ENCODE results near the gene LPCAT2. TPM values are rescaled to one million over a fixed set of nuclear protein-coding genes. Genes with fewer than 3 reads are reported as not detected.

The LPCAT2 gene
- total and polyA plus RNA-seq, 2 donors (not counting 1 experiment from before 2014, with no cell fraction given): 10.2 to 17.8 TPM

DNA sequence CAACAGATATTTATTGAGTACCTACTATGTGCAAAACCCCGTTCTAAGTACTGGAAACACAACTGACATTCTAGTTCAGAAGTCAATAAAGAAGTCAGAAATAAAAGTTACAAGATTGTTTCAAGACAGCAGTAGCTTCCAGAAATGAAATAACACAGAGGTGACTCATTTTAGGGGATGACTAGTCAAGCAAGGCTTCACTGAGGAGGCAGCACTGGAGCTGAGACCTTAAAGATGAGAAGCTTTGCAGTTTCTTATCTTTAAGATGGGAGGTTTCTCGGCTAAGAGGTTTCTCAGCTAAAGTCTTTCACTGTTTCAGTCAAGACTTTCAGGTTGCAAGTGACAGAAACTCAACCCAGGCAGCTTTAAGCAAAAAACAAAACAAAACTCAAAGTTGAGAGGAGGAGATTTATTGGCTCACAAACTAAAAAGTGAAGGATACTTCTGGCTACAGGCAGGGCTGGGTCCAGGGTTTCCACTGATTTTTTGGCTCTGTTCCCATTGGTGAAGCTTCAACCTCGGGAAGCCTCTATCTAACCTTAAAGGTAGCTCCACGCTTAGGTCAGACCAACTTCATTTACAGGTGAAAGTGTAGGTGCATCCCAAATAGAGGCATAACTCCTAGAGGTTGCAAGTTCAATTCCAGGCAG, 37.3 kb upstream of the LPCAT2 start:
- Histone ChIP-seq H2AFZ (ENCODE audit: low read length) (no peak overlapping the region), H3K9me3 (ENCODE audit: control insufficient read depth, insufficient read depth, low read depth, low read length) (no peaks in the 10 kb centered on the region), H3K4me2 (ENCODE audit: extremely low read depth, insufficient read depth, low read length) (peak overlapping the region; percentile 25), H3K27me3 (ENCODE audit: control insufficient read depth, insufficient read depth, low read length) (no peaks in the 10 kb centered on the region), H3K27ac (ENCODE audit: insufficient read depth, low read length) (peak overlapping the region; percentile 65), H3K4me1 (ENCODE audit: control insufficient read depth, extremely low read depth, insufficient read depth, low read length) (peaks cover 17% of the 10 kb centered on the region), H3K9ac (ENCODE audit: insufficient read depth, low read length) (no peak overlapping the region), H3K36me3 (ENCODE audit: control insufficient read depth, insufficient read depth, low read length) (no peaks in the 10 kb centered on the region), H4K20me1 (ENCODE audit: control insufficient read depth, extremely low read depth, insufficient read depth, low read length) (no peaks in the 10 kb centered on the region), H3K4me3 (replicated peaks in 1 of 4; ENCODE audit: control extremely low read depth in 1 of 4, insufficient read depth in 1 of 4, low read depth in 3 of 4, low read length in 4 of 4) (peak overlapping the region in 1 of 4 experiments; percentile 15), H3K79me2 (ENCODE audit: control insufficient read depth, insufficient read depth, low read length) (no peaks in the 10 kb centered on the region)
- TF ChIP-seq EZH2 (IDR thresholded peaks at IDR 0.05; ENCODE audit: low read length, missing control alignments): no peak
- TF ChIP-seq, protein P1, sequence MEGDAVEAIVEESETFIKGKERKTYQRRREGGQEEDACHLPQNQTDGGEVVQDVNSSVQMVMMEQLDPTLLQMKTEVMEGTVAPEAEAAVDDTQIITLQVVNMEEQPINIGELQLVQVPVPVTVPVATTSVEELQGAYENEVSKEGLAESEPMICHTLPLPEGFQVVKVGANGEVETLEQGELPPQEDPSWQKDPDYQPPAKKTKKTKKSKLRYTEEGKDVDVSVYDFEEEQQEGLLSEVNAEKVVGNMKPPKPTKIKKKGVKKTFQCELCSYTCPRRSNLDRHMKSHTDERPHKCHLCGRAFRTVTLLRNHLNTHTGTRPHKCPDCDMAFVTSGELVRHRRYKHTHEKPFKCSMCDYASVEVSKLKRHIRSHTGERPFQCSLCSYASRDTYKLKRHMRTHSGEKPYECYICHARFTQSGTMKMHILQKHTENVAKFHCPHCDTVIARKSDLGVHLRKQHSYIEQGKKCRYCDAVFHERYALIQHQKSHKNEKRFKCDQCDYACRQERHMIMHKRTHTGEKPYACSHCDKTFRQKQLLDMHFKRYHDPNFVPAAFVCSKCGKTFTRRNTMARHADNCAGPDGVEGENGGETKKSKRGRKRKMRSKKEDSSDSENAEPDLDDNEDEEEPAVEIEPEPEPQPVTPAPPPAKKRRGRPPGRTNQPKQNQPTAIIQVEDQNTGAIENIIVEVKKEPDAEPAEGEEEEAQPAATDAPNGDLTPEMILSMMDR (conservative IDR thresholded peaks at IDR 0.05 in 1 of 2, IDR thresholded peaks at IDR 0.05 in 1 of 2; ENCODE audit: low read depth in 1 of 2, low read length in 2 of 2): no peak
- peak; percentile 85 to 92 for DNase-seq (ENCODE audit: low read depth in 2 of 2)

DNA sequence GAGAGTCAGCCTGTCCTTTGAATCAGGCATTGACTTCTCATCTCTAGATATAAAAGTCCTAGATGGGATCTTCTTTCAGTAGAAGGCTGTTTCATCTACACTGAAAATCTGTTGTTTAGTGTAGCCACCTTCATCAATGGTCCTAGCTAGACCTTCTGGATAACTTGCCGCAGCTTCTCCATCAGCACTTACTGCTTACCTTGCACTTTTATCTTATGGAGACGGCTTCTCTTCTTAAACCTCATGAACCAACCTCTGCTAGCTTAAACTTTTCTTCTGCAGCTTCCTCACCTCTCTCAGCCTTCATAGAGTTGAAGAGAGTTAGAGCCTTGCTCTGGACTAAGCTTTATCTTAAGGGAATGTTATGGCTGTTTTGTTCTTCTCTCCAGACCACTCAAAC, 35.3 kb upstream of the LPCAT2 start:
- Histone ChIP-seq H3K36me3 (ENCODE audit: control insufficient read depth, insufficient read depth, low read length) (no peaks in the 10 kb centered on the region), H4K20me1 (ENCODE audit: control insufficient read depth, extremely low read depth, insufficient read depth, low read length) (no peaks in the 10 kb centered on the region), H2AFZ (ENCODE audit: low read length) (no peak overlapping the region), H3K9ac (ENCODE audit: insufficient read depth, low read length) (no peak overlapping the region), H3K4me3 (replicated peaks in 1 of 4; ENCODE audit: control extremely low read depth in 1 of 4, insufficient read depth in 1 of 4, low read depth in 3 of 4, low read length in 4 of 4) (no peak overlapping the region), H3K79me2 (ENCODE audit: control insufficient read depth, insufficient read depth, low read length) (no peaks in the 10 kb centered on the region), H3K27ac (ENCODE audit: insufficient read depth, low read length) (no peak overlapping the region), H3K9me3 (ENCODE audit: control insufficient read depth, insufficient read depth, low read depth, low read length) (no peaks in the 10 kb centered on the region), H3K4me2 (ENCODE audit: extremely low read depth, insufficient read depth, low read length) (no peak overlapping the region), H3K27me3 (ENCODE audit: control insufficient read depth, insufficient read depth, low read length) (no peaks in the 10 kb centered on the region), H3K4me1 (ENCODE audit: control insufficient read depth, extremely low read depth, insufficient read depth, low read length) (peaks cover 22% of the 10 kb centered on the region)
- no peak for DNase-seq (ENCODE audit: low read depth in 2 of 2)
- TF ChIP-seq, protein P1 (conservative IDR thresholded peaks at IDR 0.05 in 1 of 2, IDR thresholded peaks at IDR 0.05 in 1 of 2; ENCODE audit: low read depth in 1 of 2, low read length in 2 of 2): no peak
- no peak for TF ChIP-seq EZH2 (IDR thresholded peaks at IDR 0.05; ENCODE audit: low read length, missing control alignments)

DNA sequence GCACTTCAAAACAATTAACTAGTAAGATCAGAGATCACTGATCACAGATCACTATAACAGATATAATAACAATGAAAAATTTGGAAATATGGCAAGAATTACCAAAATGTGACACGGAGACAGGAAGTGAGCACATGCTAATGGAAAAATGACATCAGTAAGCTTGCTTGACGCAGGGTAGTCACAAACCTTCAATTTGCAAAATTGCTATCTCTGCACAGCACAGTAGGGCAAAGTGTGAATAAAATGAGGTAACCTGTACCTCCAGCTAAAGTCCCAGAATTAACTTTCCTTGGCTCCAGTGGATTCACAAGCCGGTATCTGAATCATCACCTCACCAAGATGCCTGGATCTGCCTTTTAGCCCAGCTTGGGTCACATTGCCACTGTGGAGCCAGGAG, 34.1 kb upstream of the LPCAT2 start:
- Histone ChIP-seq H3K27ac (ENCODE audit: insufficient read depth, low read length) (no peak overlapping the region), H3K9me3 (ENCODE audit: control insufficient read depth, insufficient read depth, low read depth, low read length) (no peaks in the 10 kb centered on the region), H3K9ac (ENCODE audit: insufficient read depth, low read length) (no peak overlapping the region), H4K20me1 (ENCODE audit: control insufficient read depth, extremely low read depth, insufficient read depth, low read length) (no peaks in the 10 kb centered on the region), H2AFZ (ENCODE audit: low read length) (no peak overlapping the region), H3K4me3 (replicated peaks in 1 of 4; ENCODE audit: control extremely low read depth in 1 of 4, insufficient read depth in 1 of 4, low read depth in 3 of 4, low read length in 4 of 4) (no peak overlapping the region), H3K79me2 (ENCODE audit: control insufficient read depth, insufficient read depth, low read length) (peaks cover 4% of the 10 kb centered on the region), H3K27me3 (ENCODE audit: control insufficient read depth, insufficient read depth, low read length) (no peaks in the 10 kb centered on the region), H3K4me2 (ENCODE audit: extremely low read depth, insufficient read depth, low read length) (no peak overlapping the region), H3K4me1 (ENCODE audit: control insufficient read depth, extremely low read depth, insufficient read depth, low read length) (peaks cover 24% of the 10 kb centered on the region), H3K36me3 (ENCODE audit: control insufficient read depth, insufficient read depth, low read length) (no peaks in the 10 kb centered on the region)
- DNase-seq (ENCODE audit: low read depth in 2 of 2): no peak
- TF ChIP-seq, protein P1 (conservative IDR thresholded peaks at IDR 0.05 in 1 of 2, IDR thresholded peaks at IDR 0.05 in 1 of 2; ENCODE audit: low read depth in 1 of 2, low read length in 2 of 2): no peak
- no peak for TF ChIP-seq EZH2 (IDR thresholded peaks at IDR 0.05; ENCODE audit: low read length, missing control alignments)

Measured in fibroblast of lung (primary cell).